Gastrocnemius medialis (tissue), 4 donors: ENCODE data around the gene MED12L.

Experiments used
- CTCF ChIP-seq, 5 experiments: fragments of 450-650 bp in 3 of 5; fragments of 200-600 bp in 2 of 5; sonication (generic) in 2 of 5; IDR thresholded peaks in 4 of 5; conservative IDR thresholded peaks in 1 of 5; 1 replicate in 4 of 5; 2 replicates in 1 of 5; pipeline ENCODE4 v1.5.1; 2016 to 2019; ENCODE audit warnings: antibody characterized with exemption in 5 of 5, mild to moderate bottlenecking in 3 of 5, moderate library complexity in 3 of 5
- POLR2A ChIP-seq, 2 donors: fragments of 450-650 bp; IDR thresholded peaks; one replicate each; pipeline ENCODE4 v1.6.1; 2017; ENCODE audit warnings: antibody characterized with exemption in 2 of 2, mild to moderate bottlenecking in 2 of 2, moderate library complexity in 2 of 2

GRCh38 chr3:151219056-151219455 lies 133.6 kb downstream of the MED12L start:
- TF ChIP-seq POLR2A (IDR thresholded peaks at IDR 0.05) (no peak), CTCF (IDR thresholded peaks at IDR 0.05 in 4 of 5, conservative IDR thresholded peaks at IDR 0.05 in 1 of 5) (no peak)
